ENCODE measurements around the gene SLC1A4.

DNA sequence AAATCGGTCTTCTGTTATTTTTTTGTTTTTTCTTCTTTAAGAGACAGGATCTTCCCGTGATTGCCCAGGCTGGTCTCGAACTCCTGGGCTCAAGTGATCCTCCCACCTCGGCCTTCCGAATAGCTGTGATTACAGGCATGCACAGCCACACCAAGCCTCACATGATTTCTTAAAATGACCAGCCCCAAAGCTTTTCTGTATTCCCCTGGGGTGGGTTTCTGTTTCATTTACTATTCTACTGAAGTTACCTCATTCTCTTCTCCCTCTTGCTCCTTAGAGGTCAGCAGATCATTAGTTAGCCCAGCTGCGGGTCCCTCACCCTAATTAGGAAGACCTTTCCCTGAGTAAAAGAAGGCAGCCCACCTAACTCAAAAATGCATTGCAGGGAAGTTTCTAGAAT lies 27.6 kb downstream of the SLC1A4 start:
- TF ChIP-seq, protein P1, sequence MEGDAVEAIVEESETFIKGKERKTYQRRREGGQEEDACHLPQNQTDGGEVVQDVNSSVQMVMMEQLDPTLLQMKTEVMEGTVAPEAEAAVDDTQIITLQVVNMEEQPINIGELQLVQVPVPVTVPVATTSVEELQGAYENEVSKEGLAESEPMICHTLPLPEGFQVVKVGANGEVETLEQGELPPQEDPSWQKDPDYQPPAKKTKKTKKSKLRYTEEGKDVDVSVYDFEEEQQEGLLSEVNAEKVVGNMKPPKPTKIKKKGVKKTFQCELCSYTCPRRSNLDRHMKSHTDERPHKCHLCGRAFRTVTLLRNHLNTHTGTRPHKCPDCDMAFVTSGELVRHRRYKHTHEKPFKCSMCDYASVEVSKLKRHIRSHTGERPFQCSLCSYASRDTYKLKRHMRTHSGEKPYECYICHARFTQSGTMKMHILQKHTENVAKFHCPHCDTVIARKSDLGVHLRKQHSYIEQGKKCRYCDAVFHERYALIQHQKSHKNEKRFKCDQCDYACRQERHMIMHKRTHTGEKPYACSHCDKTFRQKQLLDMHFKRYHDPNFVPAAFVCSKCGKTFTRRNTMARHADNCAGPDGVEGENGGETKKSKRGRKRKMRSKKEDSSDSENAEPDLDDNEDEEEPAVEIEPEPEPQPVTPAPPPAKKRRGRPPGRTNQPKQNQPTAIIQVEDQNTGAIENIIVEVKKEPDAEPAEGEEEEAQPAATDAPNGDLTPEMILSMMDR (IDR thresholded peaks at IDR 0.05 in 2 of 3, conservative IDR thresholded peaks at IDR 0.05 in 1 of 3; ENCODE audit: control insufficient read depth in 2 of 3, extremely low read depth in 1 of 3, insufficient read depth in 1 of 3, low read depth in 3 of 3, low read length in 3 of 3) = no peak
- TF ChIP-seq TCF7 (IDR thresholded peaks at IDR 0.05; ENCODE audit: borderline replicate concordance) = no peak
- TF ChIP-seq POU2F2 (IDR thresholded peaks at IDR 0.05; ENCODE audit: borderline replicate concordance, low read depth, low read length) = no peak
- TF ChIP-seq, protein P2, sequence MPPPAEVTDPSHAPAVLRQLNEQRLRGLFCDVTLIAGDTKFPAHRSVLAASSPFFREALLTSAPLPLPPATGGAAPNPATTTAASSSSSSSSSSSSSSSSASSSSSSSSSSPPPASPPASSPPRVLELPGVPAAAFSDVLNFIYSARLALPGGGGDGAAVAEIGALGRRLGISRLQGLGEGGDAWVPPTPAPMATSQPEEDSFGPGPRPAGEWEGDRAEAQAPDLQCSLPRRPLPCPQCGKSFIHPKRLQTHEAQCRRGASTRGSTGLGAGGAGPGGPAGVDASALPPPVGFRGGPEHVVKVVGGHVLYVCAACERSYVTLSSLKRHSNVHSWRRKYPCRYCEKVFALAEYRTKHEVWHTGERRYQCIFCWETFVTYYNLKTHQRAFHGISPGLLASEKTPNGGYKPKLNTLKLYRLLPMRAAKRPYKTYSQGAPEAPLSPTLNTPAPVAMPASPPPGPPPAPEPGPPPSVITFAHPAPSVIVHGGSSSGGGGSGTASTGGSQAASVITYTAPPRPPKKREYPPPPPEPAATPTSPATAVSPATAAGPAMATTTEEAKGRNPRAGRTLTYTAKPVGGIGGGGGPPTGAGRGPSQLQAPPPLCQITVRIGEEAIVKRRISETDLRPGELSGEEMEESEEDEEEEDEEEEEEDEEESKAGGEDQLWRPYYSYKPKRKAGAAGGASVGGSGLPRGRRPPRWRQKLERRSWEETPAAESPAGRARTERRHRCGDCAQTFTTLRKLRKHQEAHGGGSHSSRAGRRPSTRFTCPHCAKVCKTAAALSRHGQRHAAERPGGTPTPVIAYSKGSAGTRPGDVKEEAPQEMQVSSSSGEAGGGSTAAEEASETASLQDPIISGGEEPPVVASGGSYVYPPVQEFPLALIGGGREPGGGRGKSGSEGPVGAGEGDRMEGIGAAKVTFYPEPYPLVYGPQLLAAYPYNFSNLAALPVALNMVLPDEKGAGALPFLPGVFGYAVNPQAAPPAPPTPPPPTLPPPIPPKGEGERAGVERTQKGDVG (CRISPR knock-in tag; IDR thresholded peaks at IDR 0.05) = no peak
- no peak for TF ChIP-seq RAD21 (IDR thresholded peaks at IDR 0.05; ENCODE audit: insufficient read depth, low read depth, low read length)
- no peak for TF ChIP-seq HDAC2 (IDR thresholded peaks at IDR 0.05)

All from GM12878 (cell line).